IgD-negative memory B cell (primary cell): ENCODE data around the gene FKBP5. TPM values are rescaled to one million over a fixed set of nuclear protein-coding genes. Genes with fewer than 3 reads are reported as not detected.

ENCODE experiments used
- H3K27ac Mint-ChIP-seq, 3 donors: one replicate each; pipeline ENCODE4 v1.8.0; 2020 to 2022; ENCODE audit warnings: mild to moderate bottlenecking in 3 of 3, mixed read lengths in 3 of 3, moderate library complexity in 1 of 3
- H3K27me3 Mint-ChIP-seq: one replicate; pipeline ENCODE4 v1.8.0; 2021; ENCODE audit warnings: mixed read lengths
- H3K36me3 Mint-ChIP-seq: one replicate; pipeline ENCODE4 v1.8.0; 2020; ENCODE audit warnings: mild to moderate bottlenecking, mixed read lengths
- H3K4me1 Mint-ChIP-seq, 3 donors: one replicate each; pipeline ENCODE4 v1.8.0; 2020 to 2022; ENCODE audit warnings: mixed read lengths in 3 of 3, mild to moderate bottlenecking in 1 of 3
- H3K4me3 Mint-ChIP-seq, 4 donors: one replicate each; pipeline ENCODE4 v1.8.0; 2020 to 2022; ENCODE audit warnings: mild to moderate bottlenecking in 4 of 4, mixed read lengths in 4 of 4, moderate library complexity in 3 of 4
- H3K9me3 Mint-ChIP-seq, 3 donors: one replicate each; pipeline ENCODE4 v1.8.0; 2020 to 2021; ENCODE audit warnings: mixed read lengths in 3 of 3, mild to moderate bottlenecking in 1 of 3
- polyA plus RNA-seq: library from polyadenylated mRNA; unstranded; fragments of 300-500 nt; fragmentation: Illumina TruSeq; gene quantifications from one replicate; pipeline ENCODE4 v1.2.3, GENCODE V29; 2021

The FKBP5 gene
- polyA plus RNA-seq, 1 donor from 2014 or later, result 25.1 TPM

GRCh38 chr6:35640017-35640664 lies 48.6 kb downstream of the FKBP5 start:
- H3K36me3 Mint-ChIP-seq, result peaks cover 3% of the 10 kb centered on the region
- H3K4me3 Mint-ChIP-seq, result no peak overlapping the region
- peaks cover 0 to 6% (median 2%) of the 10 kb centered on the region in 3 donors for H3K4me1 Mint-ChIP-seq
- H3K9me3 Mint-ChIP-seq, result peaks cover 0 to 3% (median 0%) of the 10 kb centered on the region in 3 donors
- H3K27ac Mint-ChIP-seq, result no peak overlapping the region
- no peaks in the 10 kb centered on the region for H3K27me3 Mint-ChIP-seq

DNA sequence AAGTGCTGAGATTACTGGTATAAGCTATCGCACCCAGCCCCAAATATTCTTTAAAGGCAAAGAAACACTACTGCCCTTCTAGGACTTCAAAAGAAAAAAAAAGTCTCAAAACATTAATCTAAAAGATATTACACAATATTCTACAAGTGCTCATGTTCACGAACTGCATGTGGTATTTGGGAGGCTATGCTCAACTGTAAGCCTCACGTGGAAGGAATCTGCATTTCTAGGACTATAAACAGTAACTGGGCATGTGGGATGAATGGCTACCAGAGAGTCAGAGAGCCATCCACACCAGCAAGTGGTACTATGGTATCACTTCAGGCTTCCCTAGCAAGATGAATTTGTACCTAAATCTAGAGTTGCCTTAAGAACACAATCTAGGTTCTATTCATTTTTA lies 50.0 kb downstream of the FKBP5 start:
- no peaks in the 10 kb centered on the region for H3K27me3 Mint-ChIP-seq
- H3K9me3 Mint-ChIP-seq, result peaks cover 0 to 3% (median 0%) of the 10 kb centered on the region in 3 donors
- H3K4me3 Mint-ChIP-seq, result no peak overlapping the region
- H3K27ac Mint-ChIP-seq, result no peak overlapping the region
- peaks cover 3% of the 10 kb centered on the region for H3K36me3 Mint-ChIP-seq
- H3K4me1 Mint-ChIP-seq, result peaks cover 0 to 4% (median 2%) of the 10 kb centered on the region in 3 donors

- Mint-ChIP-seq H3K9me3 (no peaks in the 10 kb centered on the region), H3K4me1 (no peaks in the 10 kb centered on the region), H3K27ac (no peak overlapping the region), H3K27me3 (no peaks in the 10 kb centered on the region), H3K36me3 (peaks cover 3% of the 10 kb centered on the region), H3K4me3 (no peak overlapping the region)
Measured at GRCh38 chr6:35637911-35638310, 50.8 kb downstream of the FKBP5 start.

GRCh38 chr6:35635601-35636597 lies 52.8 kb downstream of the FKBP5 start:
- Mint-ChIP-seq H3K4me1 (no peaks in the 10 kb centered on the region), H3K4me3 (no peak overlapping the region), H3K27ac (no peak overlapping the region), H3K27me3 (no peaks in the 10 kb centered on the region), H3K9me3 (no peaks in the 10 kb centered on the region), H3K36me3 (peaks cover 3% of the 10 kb centered on the region)

DNA sequence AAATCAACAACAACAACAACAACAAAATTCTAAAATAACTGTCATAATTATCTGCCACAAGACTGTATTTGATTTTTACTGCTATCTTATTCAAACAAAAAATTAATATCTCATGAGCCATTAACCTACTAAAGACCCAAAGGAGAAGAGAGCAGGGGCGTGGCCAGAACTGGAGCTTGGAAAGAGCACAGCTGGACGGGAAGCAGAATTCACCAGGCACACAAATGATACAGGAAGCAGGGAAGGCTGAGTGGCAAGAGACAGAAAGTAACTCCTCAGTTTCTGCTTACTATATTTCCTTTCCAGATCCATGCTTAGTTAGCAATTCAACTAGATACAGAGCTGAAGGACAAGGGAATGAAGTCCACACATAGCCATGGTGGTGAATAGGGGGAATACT lies 54.4 kb downstream of the FKBP5 start:
- Mint-ChIP-seq H3K4me3 (no peak overlapping the region), H3K36me3 (peaks cover 6% of the 10 kb centered on the region), H3K27me3 (no peaks in the 10 kb centered on the region), H3K27ac (no peak overlapping the region), H3K4me1 (no peaks in the 10 kb centered on the region), H3K9me3 (no peaks in the 10 kb centered on the region)

GRCh38 chr6:35633579-35634089 lies 55.1 kb downstream of the FKBP5 start:
- Mint-ChIP-seq H3K27me3 (no peaks in the 10 kb centered on the region), H3K36me3 (peaks cover 7% of the 10 kb centered on the region), H3K9me3 (no peaks in the 10 kb centered on the region), H3K4me3 (no peak overlapping the region), H3K4me1 (no peaks in the 10 kb centered on the region), H3K27ac (no peak overlapping the region)

- H3K36me3 Mint-ChIP-seq, result peaks cover 4% of the 10 kb centered on the region
- H3K27ac Mint-ChIP-seq, result no peak overlapping the region
- H3K4me3 Mint-ChIP-seq, result no peak overlapping the region
- no peaks in the 10 kb centered on the region for H3K4me1 Mint-ChIP-seq
- no peaks in the 10 kb centered on the region for H3K9me3 Mint-ChIP-seq
- no peaks in the 10 kb centered on the region for H3K27me3 Mint-ChIP-seq
Measured at GRCh38 chr6:35629876-35630378, 58.8 kb downstream of the FKBP5 start.

DNA sequence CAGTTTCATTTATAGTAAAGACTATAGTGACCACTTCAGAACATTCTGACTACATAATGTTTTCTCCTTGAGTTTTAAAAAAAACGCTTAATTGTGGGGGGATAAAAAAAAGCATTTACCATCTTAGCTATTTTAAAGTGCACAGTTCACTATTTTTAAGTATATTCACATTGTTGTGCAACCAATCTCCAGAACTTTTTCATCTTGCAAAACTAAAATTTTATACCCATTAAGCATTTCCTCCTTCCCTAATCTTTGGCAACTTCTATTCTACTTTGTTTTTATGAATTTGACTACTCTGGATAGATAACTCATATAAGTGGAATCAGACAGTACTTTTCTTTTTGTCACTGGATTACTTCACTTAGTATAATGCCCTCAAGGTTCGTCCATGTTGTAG lies 62.3 kb downstream of the FKBP5 start:
- H3K4me3 Mint-ChIP-seq, result no peak overlapping the region
- H3K27ac Mint-ChIP-seq, result no peak overlapping the region
- peaks cover 0 to 4% (median 1%) of the 10 kb centered on the region in 3 donors for H3K4me1 Mint-ChIP-seq
- no peaks in the 10 kb centered on the region for H3K9me3 Mint-ChIP-seq
- peaks cover 7% of the 10 kb centered on the region for H3K36me3 Mint-ChIP-seq
- no peaks in the 10 kb centered on the region for H3K27me3 Mint-ChIP-seq

DNA sequence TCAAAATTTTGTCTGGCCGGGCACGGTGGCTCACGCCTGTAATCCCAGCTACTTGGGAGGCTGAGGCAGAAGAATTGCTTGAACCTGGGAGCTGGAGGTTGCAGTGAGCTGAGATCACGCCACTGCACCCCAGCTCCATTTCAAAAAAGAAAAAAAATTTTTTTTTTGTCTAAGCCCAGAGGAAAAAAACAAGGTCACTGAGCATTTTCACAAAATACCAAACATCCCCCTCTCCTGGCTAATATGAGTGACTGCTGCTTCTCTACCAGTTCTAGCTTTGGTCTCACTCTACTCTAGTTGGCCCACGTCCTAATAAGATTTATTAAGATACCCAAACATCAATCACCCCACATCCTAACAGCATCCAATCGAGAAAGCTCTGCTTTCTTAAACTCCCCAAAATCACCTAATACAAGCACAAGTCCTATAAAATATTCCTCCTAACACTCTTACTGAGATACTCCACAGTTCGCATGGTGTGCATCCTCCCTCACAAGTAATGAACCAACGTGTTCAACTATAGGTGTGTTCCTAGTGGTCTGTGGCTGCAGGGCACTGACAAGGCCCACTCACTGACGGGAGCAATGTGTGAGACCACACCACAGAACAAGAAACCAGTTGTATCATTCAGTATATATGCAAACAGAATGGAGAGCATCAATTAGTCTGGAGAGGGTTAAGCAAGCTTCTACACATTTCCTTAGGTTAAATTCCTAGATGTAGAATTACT lies 64.2 kb downstream of the FKBP5 start:
- Mint-ChIP-seq H3K27ac (peak overlapping the region in 1 of 3 donors; percentile 48), H3K36me3 (peaks cover 5% of the 10 kb centered on the region), H3K9me3 (no peaks in the 10 kb centered on the region), H3K4me1 (peaks cover 0 to 4% (median 1%) of the 10 kb centered on the region in 3 donors), H3K4me3 (no peak overlapping the region), H3K27me3 (no peaks in the 10 kb centered on the region)

- Mint-ChIP-seq H3K4me1 (peaks cover 0 to 4% (median 1%) of the 10 kb centered on the region in 3 donors), H3K36me3 (peaks cover 4% of the 10 kb centered on the region), H3K9me3 (no peaks in the 10 kb centered on the region), H3K4me3 (no peak overlapping the region), H3K27ac (peak overlapping the region in 1 of 3 donors; percentile 6), H3K27me3 (no peaks in the 10 kb centered on the region)
Measured at GRCh38 chr6:35622283-35622682, 66.4 kb downstream of the FKBP5 start.

DNA sequence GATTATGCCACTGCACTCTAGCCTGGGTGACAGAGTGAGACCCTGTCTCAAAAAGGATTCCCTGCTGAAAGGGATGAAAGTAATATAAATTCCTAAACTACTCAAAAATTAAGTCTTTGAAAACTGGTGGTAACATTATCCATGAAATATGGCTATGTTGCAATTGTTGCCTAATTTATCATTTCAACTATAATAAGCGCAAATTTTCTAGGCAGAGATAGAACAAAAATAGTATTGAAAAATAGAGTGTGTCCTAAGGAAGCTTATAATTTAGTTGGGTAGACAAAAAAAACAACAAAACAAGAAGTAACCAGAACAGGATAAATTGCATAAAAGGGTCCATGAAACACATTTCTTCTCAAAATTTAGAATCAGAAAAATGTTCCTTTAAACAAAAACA lies 68.0 kb downstream of the FKBP5 start:
- Mint-ChIP-seq H3K4me1 (peaks cover 0 to 4% (median 2%) of the 10 kb centered on the region in 3 donors), H3K9me3 (no peaks in the 10 kb centered on the region), H3K4me3 (no peak overlapping the region), H3K27ac (no peak overlapping the region), H3K27me3 (no peaks in the 10 kb centered on the region), H3K36me3 (peaks cover 5% of the 10 kb centered on the region)

GRCh38 chr6:35613762-35614161 lies 75.0 kb downstream of the FKBP5 start:
- H3K4me3 Mint-ChIP-seq, result no peak overlapping the region
- peak overlapping the region in 1 of 3 donors; percentile 62 for H3K27ac Mint-ChIP-seq
- H3K9me3 Mint-ChIP-seq, result no peaks in the 10 kb centered on the region
- peaks cover 0 to 5% (median 5%) of the 10 kb centered on the region in 3 donors for H3K4me1 Mint-ChIP-seq
- no peaks in the 10 kb centered on the region for H3K27me3 Mint-ChIP-seq
- peaks cover 16% of the 10 kb centered on the region for H3K36me3 Mint-ChIP-seq

DNA sequence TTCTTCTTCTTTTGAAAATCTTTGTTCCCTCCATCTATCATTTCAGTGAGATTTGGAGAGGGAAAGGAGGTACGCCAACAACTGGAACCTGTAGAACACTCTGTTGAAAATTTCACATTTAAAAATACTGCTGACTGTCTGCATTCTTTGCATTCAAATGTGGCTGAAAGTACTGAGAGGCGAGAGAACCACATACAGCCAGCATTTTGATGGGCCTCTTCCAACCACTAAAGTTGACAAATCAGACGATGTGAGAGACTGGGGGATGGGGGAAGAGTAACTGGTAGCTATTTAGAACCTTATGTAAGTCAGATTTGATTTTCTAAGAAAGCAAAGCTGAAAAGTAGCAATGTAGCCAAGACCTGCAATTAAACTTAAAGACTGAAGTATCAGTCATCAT lies 77.5 kb downstream of the FKBP5 start:
- peaks cover under 1 to 5% (median 5%) of the 10 kb centered on the region in 3 donors for H3K4me1 Mint-ChIP-seq
- H3K9me3 Mint-ChIP-seq, result no peaks in the 10 kb centered on the region
- H3K36me3 Mint-ChIP-seq, result peaks cover 18% of the 10 kb centered on the region
- no peak overlapping the region for H3K27ac Mint-ChIP-seq
- no peak overlapping the region for H3K4me3 Mint-ChIP-seq
- H3K27me3 Mint-ChIP-seq, result no peaks in the 10 kb centered on the region

DNA sequence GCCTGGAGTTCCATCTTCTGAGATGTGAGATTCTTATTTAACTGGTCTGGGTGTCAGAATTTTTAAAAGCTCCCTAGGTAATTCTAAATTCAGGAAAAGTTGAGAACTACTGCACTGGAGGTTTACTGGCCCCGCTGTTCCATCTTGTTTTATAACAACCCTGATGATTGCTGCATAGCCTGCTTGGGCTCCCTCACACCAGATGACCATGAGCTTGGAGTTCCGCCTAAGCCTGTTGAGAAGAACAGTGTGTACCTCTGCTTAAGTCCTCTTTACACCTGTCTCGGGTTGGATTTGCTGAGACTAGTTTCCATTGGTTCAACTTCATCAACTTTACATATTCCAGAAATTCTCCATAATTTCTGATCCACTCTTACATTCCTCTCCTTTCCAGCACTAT lies 77.9 kb downstream of the FKBP5 start:
- H3K4me3 Mint-ChIP-seq, result no peak overlapping the region

More for the DNA sequence above, 77.9 kb downstream of the FKBP5 start:
- Mint-ChIP-seq H3K27ac (no peak overlapping the region), H3K9me3 (no peaks in the 10 kb centered on the region), H3K36me3 (peaks cover 20% of the 10 kb centered on the region), H3K4me1 (peaks cover 4 to 9% (median 8%) of the 10 kb centered on the region in 3 donors), H3K27me3 (no peaks in the 10 kb centered on the region)
